GM12878 (cell line): ENCODE measurements around the gene TBX15. TPM values are rescaled to one million over a fixed set of nuclear protein-coding genes. Genes with fewer than 3 reads are reported as not detected.

ENCODE experiments used
- ATAC-seq: fragments of 200-7000 bp; cut with Tn5 transposase; 3 replicates; pipeline ENCODE4 v1.9.1; 2020; ENCODE audit warnings: mild to moderate bottlenecking, moderate library complexity
- BruUV-seq: library from RNA; stranded (reverse); fragments of 400-500 nt; replicated peaks from 2 replicates; lab custom pipeline; 2021; lab: Mats Ljungman, UMichigan
- CTCF ChIA-PET: fragments of 300-600 bp; sonication (Branson Sonifier 250); formaldehyde crosslinking; extraction: SDS; loops from one replicate; lab custom pipeline; 2021; ENCODE audit warnings: inconsistent platforms; lab: Yijun Ruan, JAX
- POLR2A ChIA-PET: fragments of 350-600 bp; formaldehyde crosslinking; extraction: SDS; loops from one replicate; lab custom pipeline; 2021; ENCODE audit warnings: inconsistent platforms; lab: Charles Lee
- RAD21 ChIA-PET: fragments of 300-600 bp; sonication (Branson Sonifier 250); formaldehyde crosslinking; loops from one replicate; lab custom pipeline; 2023; ENCODE audit warnings: antibody characterized with exemption; ENCODE audit not compliant: unreplicated experiment; lab: Charles Lee
- SMC1A ChIA-PET: fragments of 300-600 bp; sonication (Branson Sonifier 250); formaldehyde crosslinking; loops from one replicate; lab custom pipeline; 2023; ENCODE audit not compliant: unreplicated experiment, uncharacterized antibody; lab: Charles Lee
- DNase-seq: peaks from one replicate; pipeline ENCODE4 v3.0.0-alpha.2; 2011; ENCODE audit warnings: low read depth, low spot score
- FAIRE-seq: peaks from 3 replicates; lab custom pipeline; 2011; peaks lifted over from hg19 to GRCh38; lab: Jason Lieb, UNC
- H2AFZ ChIP-seq: 2 replicates; pipeline ENCODE4 v1.6.0; 2011; ENCODE audit warnings: low read depth, low read length, control low read depth; ENCODE audit not compliant: control insufficient read depth
- H3K27ac ChIP-seq: 2 replicates; pipeline ENCODE4 v1.5.1; 2011; ENCODE audit warnings: control low read depth; ENCODE audit not compliant: control insufficient read depth, insufficient read depth
- H3K27me3 ChIP-seq, 2 experiments: replicated peaks in 1 of 2; 2 replicates each; pipeline versions ENCODE4 v1.6.0 to v1.6.1; 2011; ENCODE audit warnings: low read length in 1 of 2; ENCODE audit not compliant: control insufficient read depth in 2 of 2, insufficient read depth in 2 of 2
- H3K36me3 ChIP-seq, 2 experiments: 2 replicates each; pipeline ENCODE4 v1.5.1; 2011; ENCODE audit warnings: low read length in 1 of 2; ENCODE audit not compliant: control insufficient read depth in 2 of 2, insufficient read depth in 2 of 2
- H3K4me1 ChIP-seq: 2 replicates; pipeline ENCODE4 v1.6.1; 2011; ENCODE audit warnings: mild to moderate bottlenecking, low read length, moderate library complexity, mixed read lengths; ENCODE audit not compliant: control insufficient read depth, insufficient read depth
- H3K4me2 ChIP-seq: 2 replicates; pipeline ENCODE4 v1.6.0; 2011; ENCODE audit warnings: control low read depth; ENCODE audit not compliant: control insufficient read depth, insufficient read depth
- H3K4me3 ChIP-seq: fragments of 200-600 bp; sonication (generic); 2 replicates; pipeline ENCODE4 v1.5.1; 2016
- H3K79me2 ChIP-seq: 2 replicates; pipeline ENCODE4 v1.6.0; 2011; ENCODE audit warnings: low read length; ENCODE audit not compliant: control insufficient read depth, insufficient read depth
- H3K9ac ChIP-seq: 2 replicates; pipeline ENCODE4 v1.8.0; 2011; ENCODE audit warnings: low read length, control low read depth, mixed read lengths; ENCODE audit not compliant: control insufficient read depth, insufficient read depth
- H3K9me3 ChIP-seq: replicated peaks from 3 replicates; pipeline ENCODE4 v1.5.1; 2011; ENCODE audit warnings: mild to moderate bottlenecking, low read length; ENCODE audit not compliant: control insufficient read depth, insufficient read depth
- H4K20me1 ChIP-seq: 2 replicates; pipeline ENCODE4 v1.6.0; 2011; ENCODE audit not compliant: control insufficient read depth, insufficient read depth
- ATF2 ChIP-seq: IDR thresholded peaks from 2 replicates; pipeline ENCODE4 v1.6.1; 2012; ENCODE audit warnings: low read length, inconsistent platforms
- BHLHE40 ChIP-seq, 2 experiments: fragments of 450-650 bp in 1 of 2; IDR thresholded peaks; 2 replicates each; pipeline ENCODE4 v1.6.1; 2011 to 2017; ENCODE audit warnings: low read depth in 2 of 2, borderline replicate concordance in 1 of 2, improper control_type of control experiment in 1 of 2, low read length in 1 of 2, mild to moderate bottlenecking in 1 of 2
- CEBPB ChIP-seq, 2 experiments: fragments of 150-350 bp in 1 of 2; IDR thresholded peaks; 2 replicates each; pipeline ENCODE4 v1.6.1; 2012 to 2014; ENCODE audit warnings: low read depth in 2 of 2, low read length in 2 of 2, borderline replicate concordance in 1 of 2, inconsistent platforms in 1 of 2
- DPF2 ChIP-seq: fragments of 450-650 bp; IDR thresholded peaks from 2 replicates; pipeline ENCODE4 v1.6.1; 2017; ENCODE audit warnings: mild to moderate bottlenecking
- MEF2B ChIP-seq: fragments of 450-650 bp; IDR thresholded peaks from 2 replicates; pipeline ENCODE4 v1.6.1; 2018; ENCODE audit warnings: mild to moderate bottlenecking, moderate library complexity; ENCODE audit not compliant: partially characterized antibody, poor library complexity, severe bottlenecking
- MYC ChIP-seq: IDR thresholded peaks from 2 replicates; pipeline ENCODE4 v1.6.1; 2011; ENCODE audit warnings: mild to moderate bottlenecking, low read length, moderate library complexity, inconsistent platforms; ENCODE audit not compliant: insufficient read depth, insufficient replicate concordance, insufficient read length, severe bottlenecking
- RAD51 ChIP-seq: fragments of 450-650 bp; IDR thresholded peaks from 2 replicates; pipeline ENCODE4 v1.6.1; 2016; ENCODE audit warnings: moderate library complexity, mild to moderate bottlenecking, inconsistent platforms
- RUNX3 ChIP-seq: IDR thresholded peaks from 2 replicates; pipeline ENCODE4 v1.6.1; 2012; ENCODE audit warnings: low read length, inconsistent platforms
- SP1 ChIP-seq: IDR thresholded peaks from one replicate; pipeline ENCODE4 v1.6.1; 2011; ENCODE audit warnings: low read depth, low read length
- TCF12 ChIP-seq: IDR thresholded peaks from 2 replicates; pipeline ENCODE4 v1.6.1; 2011; ENCODE audit warnings: low read depth, mild to moderate bottlenecking, low read length
- YBX1 ChIP-seq: fragments of 450-650 bp; IDR thresholded peaks from 2 replicates; pipeline ENCODE4 v1.6.1; 2016; ENCODE audit warnings: antibody characterized with exemption
- WGBS: methylation state at CpG from one replicate; pipeline ENCODE4 v1.1.6; 2016; ENCODE audit warnings: low lambda C conversion rate; ENCODE audit not compliant: insufficient replicate concordance, insufficient coverage; ENCODE audit errors: missing lambda C conversion rate; 5-methylcytosine and 5-hydroxymethylcytosine counted together
- in situ Hi-C: fragments of 300-500 bp; cut with MboI; formaldehyde crosslinking; loops from 9 replicates; pipeline ENCODE4 v1.14.3; 2018; ENCODE audit warnings: mixed read lengths
- intact Hi-C: fragments of 100-400 bp; cut with micrococcal nuclease; formaldehyde crosslinking; loops from one replicate; pipeline ENCODE4 v1.14.2; 2022; ENCODE audit not compliant: unreplicated experiment
- polyA plus RNA-seq, 11 experiments: library from polyadenylated mRNA; depleted of rRNA in 4 of 11; unstranded in 6 of 11; stranded (reverse) in 5 of 11; fragments of >200 nt; fragmentation: Nextera tagmentation in 4 of 11; fragmentation: Illumina TruSeq in 1 of 11; extraction: Ambion mirVana in 4 of 11; extraction: Trizol in 1 of 11; gene quantifications; 1 replicate in 1 of 11; 2 replicates in 10 of 11; pipeline versions ENCODE4 v1.2.1 to v1.2.3, GENCODE V29; 2011 to 2016; ENCODE audit warnings: inconsistent platforms in 2 of 11, missing spikeins in 2 of 11, low read depth in 1 of 11
- total RNA-seq, 4 experiments: library from RNA; depleted of rRNA in 3 of 4; stranded (reverse); fragments of >200 nt in 3 of 4; fragmentation: Illumina TruSeq in 1 of 4; extraction: Trizol in 1 of 4; gene quantifications; 2 replicates each; pipeline versions ENCODE4 v1.2.1 to v1.2.3, GENCODE V29; 2013 to 2021
- TF ChIP-seq, protein P1 (sequence below): fragments of 450-650 bp; IDR thresholded peaks from 2 replicates; pipeline ENCODE4 v1.6.1; 2017; ENCODE audit warnings: low read depth, mild to moderate bottlenecking, moderate library complexity
- TF ChIP-seq, protein P2 (sequence below): fragments of 450-650 bp; IDR thresholded peaks from 2 replicates; pipeline ENCODE4 v1.6.1; 2017; ENCODE audit warnings: antibody characterized with exemption, mild to moderate bottlenecking, moderate library complexity

TBX15 gene
- total and polyA plus RNA-seq, 10 of the 15 experiments (the other 5 are each of a cell fraction or from before 2014, with no cell fraction given), result 0.64 to 9.4 (median 0.99) TPM

- TF ChIP-seq RUNX3 (peak; percentile 68; the same call in 1 of the 2 replicates), ATF2 (no peak), TCF12 (0 out of 2 replicates have a peak, but pooled peaks have one; percentile 47), BHLHE40 (IDR thresholded peaks at IDR 0.05; ENCODE audit: borderline replicate concordance in 1 of 2, low read depth in 2 of 2, low read length in 1 of 2) (peak in 1 of 2 experiments; percentile 17; a peak in 1 of 4 replicates), DPF2 (peak; percentile 25; the same call in 1 of the 2 replicates)
- TF ChIP-seq, protein P1, sequence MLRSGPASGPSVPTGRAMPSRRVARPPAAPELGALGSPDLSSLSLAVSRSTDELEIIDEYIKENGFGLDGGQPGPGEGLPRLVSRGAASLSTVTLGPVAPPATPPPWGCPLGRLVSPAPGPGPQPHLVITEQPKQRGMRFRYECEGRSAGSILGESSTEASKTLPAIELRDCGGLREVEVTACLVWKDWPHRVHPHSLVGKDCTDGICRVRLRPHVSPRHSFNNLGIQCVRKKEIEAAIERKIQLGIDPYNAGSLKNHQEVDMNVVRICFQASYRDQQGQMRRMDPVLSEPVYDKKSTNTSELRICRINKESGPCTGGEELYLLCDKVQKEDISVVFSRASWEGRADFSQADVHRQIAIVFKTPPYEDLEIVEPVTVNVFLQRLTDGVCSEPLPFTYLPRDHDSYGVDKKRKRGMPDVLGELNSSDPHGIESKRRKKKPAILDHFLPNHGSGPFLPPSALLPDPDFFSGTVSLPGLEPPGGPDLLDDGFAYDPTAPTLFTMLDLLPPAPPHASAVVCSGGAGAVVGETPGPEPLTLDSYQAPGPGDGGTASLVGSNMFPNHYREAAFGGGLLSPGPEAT, result peak; percentile 79
Measured at GRCh38 chr1:118960026-118960561, 28.0 kb downstream of the TBX15 start (continued).

GRCh38 chr1:118958937-118959631 is 29.1 kb downstream of the TBX15 start:
- Histone ChIP-seq H4K20me1 (no peaks in the 10 kb centered on the region), H3K36me3 (no peaks in the 10 kb centered on the region), H3K4me2 (no peak overlapping the region), H3K9me3 (no peaks in the 10 kb centered on the region), H3K4me3 (no peak overlapping the region), H3K27ac (no peak overlapping the region), H2AFZ (no peak overlapping the region), H3K9ac (no peak overlapping the region), H3K27me3 (no peaks in the 10 kb centered on the region), H3K4me1 (peaks cover 11% of the 10 kb centered on the region), H3K79me2 (no peaks in the 10 kb centered on the region)
- CTCF ChIA-PET, result interaction anchor here (0.7 to 1.7 kb wide), 2 partner anchors 9 to 69 kb away, joined by 3 to 5 read pairs; no protein-coding TSS in a partner anchor
- ATAC-seq (no peak; the same call in 2 of the 3 replicates), DNase-seq (no peak), FAIRE-seq (no peak)
- intact Hi-C loops (no loop called here), in situ Hi-C loops (no loop called here)
- RAD21 ChIA-PET, result interaction anchor here (1.1 kb wide), 1 partner anchor 9 kb away, joined by 3 read pairs; no protein-coding TSS in a partner anchor
- SMC1A ChIA-PET, result interaction anchor here (0.8 to 1.6 kb wide), 6 partner anchors 8 to 811 kb away, joined by 3 to 4 read pairs (median 3); no protein-coding TSS in a partner anchor
- POLR2A ChIA-PET, result no interaction called here
- 0% methylated on average over 1 of the region's 1 CpG for WGBS
- BruUV-seq, result no TSS peak
- TF ChIP-seq MYC, result no peak
- TF ChIP-seq RAD51, result no peak
- no peak for TF ChIP-seq CEBPB (IDR thresholded peaks at IDR 0.05; ENCODE audit: borderline replicate concordance in 1 of 2, low read depth in 2 of 2, low read length in 2 of 2)
- no peak for TF ChIP-seq MEF2B
- no peak for TF ChIP-seq YBX1
- TF ChIP-seq, protein P2, sequence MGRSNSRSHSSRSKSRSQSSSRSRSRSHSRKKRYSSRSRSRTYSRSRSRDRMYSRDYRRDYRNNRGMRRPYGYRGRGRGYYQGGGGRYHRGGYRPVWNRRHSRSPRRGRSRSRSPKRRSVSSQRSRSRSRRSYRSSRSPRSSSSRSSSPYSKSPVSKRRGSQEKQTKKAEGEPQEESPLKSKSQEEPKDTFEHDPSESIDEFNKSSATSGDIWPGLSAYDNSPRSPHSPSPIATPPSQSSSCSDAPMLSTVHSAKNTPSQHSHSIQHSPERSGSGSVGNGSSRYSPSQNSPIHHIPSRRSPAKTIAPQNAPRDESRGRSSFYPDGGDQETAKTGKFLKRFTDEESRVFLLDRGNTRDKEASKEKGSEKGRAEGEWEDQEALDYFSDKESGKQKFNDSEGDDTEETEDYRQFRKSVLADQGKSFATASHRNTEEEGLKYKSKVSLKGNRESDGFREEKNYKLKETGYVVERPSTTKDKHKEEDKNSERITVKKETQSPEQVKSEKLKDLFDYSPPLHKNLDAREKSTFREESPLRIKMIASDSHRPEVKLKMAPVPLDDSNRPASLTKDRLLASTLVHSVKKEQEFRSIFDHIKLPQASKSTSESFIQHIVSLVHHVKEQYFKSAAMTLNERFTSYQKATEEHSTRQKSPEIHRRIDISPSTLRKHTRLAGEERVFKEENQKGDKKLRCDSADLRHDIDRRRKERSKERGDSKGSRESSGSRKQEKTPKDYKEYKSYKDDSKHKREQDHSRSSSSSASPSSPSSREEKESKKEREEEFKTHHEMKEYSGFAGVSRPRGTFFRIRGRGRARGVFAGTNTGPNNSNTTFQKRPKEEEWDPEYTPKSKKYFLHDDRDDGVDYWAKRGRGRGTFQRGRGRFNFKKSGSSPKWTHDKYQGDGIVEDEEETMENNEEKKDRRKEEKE, result no peak
- TF ChIP-seq SP1, result no peak
